Osteoblast (primary cell): ENCODE results near the gene RNU1-2. TPM values are rescaled to one million over a fixed set of nuclear protein-coding genes. Genes with fewer than 3 reads are reported as not detected.

Experiments used
- DNase-seq: peaks from one replicate; pipeline ENCODE4 v3.0.0; 2011; ENCODE audit warnings: low spot score, mixed read lengths; ENCODE audit not compliant: insufficient read length; ENCODE audit errors: missing footprints
- H2AFZ ChIP-seq: 2 replicates; pipeline ENCODE4 v1.6.0; 2011; ENCODE audit warnings: mild to moderate bottlenecking, low read length
- H3K27ac ChIP-seq: 2 replicates; pipeline ENCODE4 v1.5.1; 2011; ENCODE audit warnings: mild to moderate bottlenecking, low read depth, low read length, moderate library complexity
- H3K27me3 ChIP-seq: 2 replicates; pipeline ENCODE4 v1.6.0; 2012; ENCODE audit warnings: mild to moderate bottlenecking, control low read depth, inconsistent platforms, low read length, moderate library complexity; ENCODE audit not compliant: insufficient read depth
- H3K36me3 ChIP-seq: 2 replicates; pipeline ENCODE4 v1.5.1; 2011; ENCODE audit warnings: mild to moderate bottlenecking, low read length, control low read depth, moderate library complexity; ENCODE audit not compliant: insufficient read depth
- H3K4me1 ChIP-seq: 2 replicates; pipeline ENCODE4 v1.5.1; 2011; ENCODE audit warnings: mild to moderate bottlenecking, low read length, control low read depth, moderate library complexity; ENCODE audit not compliant: insufficient read depth
- H3K4me2 ChIP-seq: 2 replicates; pipeline ENCODE4 v1.6.0; 2011; ENCODE audit warnings: mild to moderate bottlenecking, low read length; ENCODE audit not compliant: insufficient read depth
- H3K4me3 ChIP-seq: fragments of 200-600 bp; sonication (generic); 3 replicates; pipeline ENCODE4 v1.5.1; 2012; ENCODE audit warnings: mild to moderate bottlenecking, low read length, inconsistent platforms; ENCODE audit not compliant: insufficient read depth
- H3K79me2 ChIP-seq: 2 replicates; pipeline ENCODE4 v1.6.0; 2012; ENCODE audit warnings: mild to moderate bottlenecking, low read length, control low read depth, inconsistent platforms; ENCODE audit not compliant: insufficient read depth
- H3K9me3 ChIP-seq: 2 replicates; pipeline ENCODE4 v1.5.1; 2011; ENCODE audit warnings: low read depth, low read length, control low read depth
- H4K20me1 ChIP-seq: 2 replicates; pipeline ENCODE4 v1.6.0; 2012; ENCODE audit warnings: mild to moderate bottlenecking, low read length, control low read depth; ENCODE audit not compliant: insufficient read depth
- total RNA-seq: library from RNA; depleted of rRNA; stranded (reverse); fragments of >200 nt; gene quantifications from 2 replicates; pipeline ENCODE4 v1.2.3, GENCODE V29; 2012
- TF ChIP-seq, protein P1 (sequence below): IDR thresholded peaks from 2 replicates; pipeline ENCODE4 v1.5.1; 2011; ENCODE audit warnings: mild to moderate bottlenecking, low read depth, low read length, moderate library complexity; ENCODE audit errors: extremely low read depth

The RNU1-2 gene
- total RNA-seq, 1 donor, result not detected

DNA sequence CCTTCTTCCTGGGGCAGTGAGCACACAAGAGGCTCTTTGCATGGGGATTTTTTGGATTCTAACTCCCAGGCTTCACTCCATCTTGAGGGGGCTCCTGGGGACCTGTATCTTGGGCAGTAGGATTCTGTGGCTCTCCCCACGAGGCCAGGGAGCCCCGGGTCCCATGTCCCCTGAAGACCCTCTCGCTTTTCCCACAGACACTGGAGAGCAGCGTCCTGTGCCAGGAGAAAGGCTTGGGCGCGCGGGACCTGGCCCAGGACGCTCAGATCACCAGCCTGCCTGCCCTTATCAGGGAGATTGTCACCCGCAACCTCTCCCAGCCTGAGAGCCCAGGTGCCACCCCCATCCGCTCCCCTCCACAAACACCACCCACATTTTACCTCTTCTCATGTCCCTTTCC lies 26.7 kb downstream of the RNU1-2 start:
- H3K4me1 ChIP-seq, result no peaks in the 10 kb centered on the region
- H2AFZ ChIP-seq, result no peak overlapping the region
- TF ChIP-seq, protein P1, sequence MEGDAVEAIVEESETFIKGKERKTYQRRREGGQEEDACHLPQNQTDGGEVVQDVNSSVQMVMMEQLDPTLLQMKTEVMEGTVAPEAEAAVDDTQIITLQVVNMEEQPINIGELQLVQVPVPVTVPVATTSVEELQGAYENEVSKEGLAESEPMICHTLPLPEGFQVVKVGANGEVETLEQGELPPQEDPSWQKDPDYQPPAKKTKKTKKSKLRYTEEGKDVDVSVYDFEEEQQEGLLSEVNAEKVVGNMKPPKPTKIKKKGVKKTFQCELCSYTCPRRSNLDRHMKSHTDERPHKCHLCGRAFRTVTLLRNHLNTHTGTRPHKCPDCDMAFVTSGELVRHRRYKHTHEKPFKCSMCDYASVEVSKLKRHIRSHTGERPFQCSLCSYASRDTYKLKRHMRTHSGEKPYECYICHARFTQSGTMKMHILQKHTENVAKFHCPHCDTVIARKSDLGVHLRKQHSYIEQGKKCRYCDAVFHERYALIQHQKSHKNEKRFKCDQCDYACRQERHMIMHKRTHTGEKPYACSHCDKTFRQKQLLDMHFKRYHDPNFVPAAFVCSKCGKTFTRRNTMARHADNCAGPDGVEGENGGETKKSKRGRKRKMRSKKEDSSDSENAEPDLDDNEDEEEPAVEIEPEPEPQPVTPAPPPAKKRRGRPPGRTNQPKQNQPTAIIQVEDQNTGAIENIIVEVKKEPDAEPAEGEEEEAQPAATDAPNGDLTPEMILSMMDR, result no peak
- H3K4me2 ChIP-seq, result no peak overlapping the region
- H4K20me1 ChIP-seq, result peaks cover 29% of the 10 kb centered on the region
- no peaks in the 10 kb centered on the region for H3K36me3 ChIP-seq
- no peaks in the 10 kb centered on the region for H3K9me3 ChIP-seq
- peak; percentile 84 for DNase-seq
- H3K4me3 ChIP-seq, result no peak overlapping the region
- no peak overlapping the region for H3K27ac ChIP-seq
- H3K79me2 ChIP-seq, result peaks cover 9% of the 10 kb centered on the region
- H3K27me3 ChIP-seq, result no peaks in the 10 kb centered on the region

- DNase-seq, result peak; percentile 77
- no peak overlapping the region for H2AFZ ChIP-seq
Observed at GRCh38 chr1:16922885-16923431, 27.2 kb downstream of the RNU1-2 start.

DNA sequence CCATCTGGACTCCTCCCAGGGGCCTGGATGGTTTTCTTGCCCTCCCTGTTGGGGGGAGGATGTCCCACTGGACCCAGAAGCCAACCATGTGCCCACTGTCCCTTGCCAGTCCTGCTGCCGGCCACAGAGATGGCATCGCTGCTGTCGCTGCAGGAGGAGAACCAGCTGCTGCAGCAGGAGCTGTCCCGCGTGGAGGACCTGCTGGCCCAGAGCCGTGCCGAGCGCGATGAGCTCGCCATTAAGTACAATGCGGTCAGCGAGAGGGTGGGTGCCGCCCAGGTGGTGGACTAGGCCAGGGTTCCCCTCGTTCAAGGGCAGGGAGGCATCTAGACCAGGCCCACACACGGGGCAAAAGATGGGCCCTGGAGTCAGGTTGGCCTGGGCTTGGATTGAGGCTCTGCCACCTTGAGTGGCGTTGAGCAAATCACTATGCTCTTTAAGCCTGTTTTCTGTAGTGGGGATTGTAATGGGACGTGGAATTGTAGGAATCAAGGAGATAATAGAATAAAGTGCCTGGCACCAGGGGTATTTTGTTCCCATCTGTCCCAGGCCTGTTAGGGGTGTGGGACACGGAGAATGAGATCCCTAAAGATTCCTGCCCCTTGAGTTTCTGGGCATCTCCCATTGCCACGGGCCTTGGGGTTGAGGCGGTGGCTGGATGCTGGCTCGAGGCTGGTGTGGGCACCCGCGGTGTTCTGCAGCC lies 28.6 kb downstream of the RNU1-2 start:
- Histone ChIP-seq H2AFZ (no peak overlapping the region), H3K27ac (no peak overlapping the region), H3K9me3 (no peaks in the 10 kb centered on the region), H4K20me1 (peaks cover 33% of the 10 kb centered on the region), H3K27me3 (no peaks in the 10 kb centered on the region), H3K4me1 (no peaks in the 10 kb centered on the region), H3K4me2 (no peak overlapping the region), H3K79me2 (peaks cover 9% of the 10 kb centered on the region), H3K4me3 (no peak overlapping the region), H3K36me3 (no peaks in the 10 kb centered on the region)
- TF ChIP-seq, protein P1, result no peak
- DNase-seq, result peak; percentile 86

More at GRCh38 chr1:16922885-16923431, 27.2 kb downstream of the RNU1-2 start:
- H3K27ac ChIP-seq, result no peak overlapping the region
- H4K20me1 ChIP-seq, result peaks cover 30% of the 10 kb centered on the region
- peaks cover 9% of the 10 kb centered on the region for H3K79me2 ChIP-seq
- no peaks in the 10 kb centered on the region for H3K36me3 ChIP-seq
- H3K27me3 ChIP-seq, result no peaks in the 10 kb centered on the region
- TF ChIP-seq, protein P1, result no peak
- H3K4me3 ChIP-seq, result no peak overlapping the region
- H3K4me2 ChIP-seq, result no peak overlapping the region
- no peaks in the 10 kb centered on the region for H3K4me1 ChIP-seq
- no peaks in the 10 kb centered on the region for H3K9me3 ChIP-seq

GRCh38 chr1:16924919-16925477 lies 29.2 kb downstream of the RNU1-2 start:
- Histone ChIP-seq H4K20me1 (peaks cover 33% of the 10 kb centered on the region), H3K4me2 (no peak overlapping the region), H3K27ac (no peak overlapping the region), H3K79me2 (peaks cover 9% of the 10 kb centered on the region), H3K4me1 (no peaks in the 10 kb centered on the region), H3K36me3 (no peaks in the 10 kb centered on the region), H3K4me3 (no peak overlapping the region), H2AFZ (no peak overlapping the region), H3K9me3 (no peaks in the 10 kb centered on the region), H3K27me3 (no peaks in the 10 kb centered on the region)
- TF ChIP-seq, protein P1, result peak; percentile 9
- DNase-seq, result peak; percentile 95
